ENCODE data around the gene C3orf85.

DNA sequence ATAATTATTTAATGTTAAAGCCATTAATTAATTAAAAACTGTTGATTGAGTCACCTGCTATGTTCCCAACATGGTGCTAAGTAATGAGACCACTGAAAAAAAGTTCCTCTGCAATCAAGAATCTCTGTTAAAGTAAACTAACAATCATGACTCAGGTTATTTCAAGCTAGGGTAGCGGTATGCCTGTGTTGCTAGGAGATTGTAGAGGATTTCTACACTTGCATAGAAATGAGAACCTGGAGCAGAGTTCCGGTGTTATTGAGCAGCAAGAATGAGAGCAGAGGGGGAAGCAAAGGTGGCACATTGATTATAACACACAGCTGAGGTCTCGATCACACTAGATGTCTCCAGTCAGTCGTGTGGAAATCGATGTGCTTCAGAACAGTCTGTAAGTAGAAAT lies 41.4 kb downstream of the C3orf85 start:
- TF ChIP-seq CTCF (IDR thresholded peaks at IDR 0.05) = no peak
- TF ChIP-seq POLR2A (IDR thresholded peaks at IDR 0.05) = no peak

All from uterus (tissue), 2 donors.